DOHH2 (cell line): ENCODE data around the gene HOXC9.

ENCODE experiments used
- EZH2phosphoT487 ChIP-seq: fragments of 200-600 bp; sonication (generic); IDR thresholded peaks from 2 replicates; pipeline ENCODE4 v1.6.1; 2017; ENCODE audit warnings: borderline replicate concordance, mild to moderate bottlenecking, antibody characterized with exemption, low read length, moderate library complexity, mixed read lengths
- TF ChIP-seq, protein P1 (sequence below): fragments of 200-600 bp; sonication (generic); IDR thresholded peaks from one replicate; pipeline ENCODE4 v1.5.1; 2014; ENCODE audit warnings: antibody characterized with exemption, mild to moderate bottlenecking, low read depth, low read length; ENCODE audit not compliant: poor library complexity, severe bottlenecking

DNA sequence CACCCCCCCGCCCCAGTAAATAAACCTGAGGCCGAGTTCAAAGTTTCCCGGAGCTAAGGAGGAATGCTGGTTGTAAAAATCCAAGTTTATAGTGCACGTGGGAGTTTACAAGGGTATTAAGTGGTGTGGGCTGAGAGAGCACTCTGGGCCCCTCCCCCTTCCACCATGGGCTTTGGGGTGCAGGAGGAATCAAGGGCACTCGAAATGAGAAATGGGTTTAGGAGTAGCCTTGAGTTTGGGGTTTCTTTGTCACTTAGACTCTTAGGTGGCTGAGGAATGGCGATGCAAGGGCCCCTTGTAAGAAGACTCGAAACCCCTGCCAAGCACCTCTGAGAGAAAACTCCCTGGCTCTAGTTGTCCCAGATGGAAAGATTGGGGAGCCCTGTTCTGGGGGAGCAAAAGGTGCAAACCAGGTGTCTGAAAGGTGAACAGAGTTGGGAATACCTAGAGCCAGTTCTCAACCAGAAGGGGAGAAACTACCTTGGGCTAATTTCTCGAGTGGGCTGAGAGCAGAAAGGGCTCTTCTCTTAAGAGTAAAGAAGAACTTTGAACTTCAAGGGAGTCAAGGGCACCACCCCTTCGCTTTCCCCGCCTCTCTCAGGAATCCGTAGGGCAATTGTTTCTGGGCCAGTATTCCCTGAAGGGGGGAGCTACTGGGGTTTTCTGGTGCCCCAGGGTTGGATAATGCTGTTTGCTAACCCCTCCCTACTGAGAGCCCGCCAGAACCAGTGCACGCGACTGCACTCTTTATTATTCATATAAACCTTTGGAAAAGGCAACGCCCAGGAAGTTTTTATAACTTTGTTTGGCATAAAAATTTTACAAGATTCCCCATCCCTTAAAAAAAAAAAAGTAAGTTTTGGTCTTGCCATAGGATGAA lies 21.2 kb upstream of the HOXC9 start:
- TF ChIP-seq, protein P1, sequence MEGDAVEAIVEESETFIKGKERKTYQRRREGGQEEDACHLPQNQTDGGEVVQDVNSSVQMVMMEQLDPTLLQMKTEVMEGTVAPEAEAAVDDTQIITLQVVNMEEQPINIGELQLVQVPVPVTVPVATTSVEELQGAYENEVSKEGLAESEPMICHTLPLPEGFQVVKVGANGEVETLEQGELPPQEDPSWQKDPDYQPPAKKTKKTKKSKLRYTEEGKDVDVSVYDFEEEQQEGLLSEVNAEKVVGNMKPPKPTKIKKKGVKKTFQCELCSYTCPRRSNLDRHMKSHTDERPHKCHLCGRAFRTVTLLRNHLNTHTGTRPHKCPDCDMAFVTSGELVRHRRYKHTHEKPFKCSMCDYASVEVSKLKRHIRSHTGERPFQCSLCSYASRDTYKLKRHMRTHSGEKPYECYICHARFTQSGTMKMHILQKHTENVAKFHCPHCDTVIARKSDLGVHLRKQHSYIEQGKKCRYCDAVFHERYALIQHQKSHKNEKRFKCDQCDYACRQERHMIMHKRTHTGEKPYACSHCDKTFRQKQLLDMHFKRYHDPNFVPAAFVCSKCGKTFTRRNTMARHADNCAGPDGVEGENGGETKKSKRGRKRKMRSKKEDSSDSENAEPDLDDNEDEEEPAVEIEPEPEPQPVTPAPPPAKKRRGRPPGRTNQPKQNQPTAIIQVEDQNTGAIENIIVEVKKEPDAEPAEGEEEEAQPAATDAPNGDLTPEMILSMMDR, result no peak
- no peak for TF ChIP-seq EZH2phosphoT487
